Natural killer cell (primary cell): ENCODE results near the gene POLR2F. TPM values are rescaled to one million over a fixed set of nuclear protein-coding genes. Genes with fewer than 3 reads are reported as not detected.

Source experiments
- ATAC-seq, 3 donors: fragments of 150-1000 bp in 2 of 3; fragments of 200-7000 bp in 1 of 3; cut with Tn5 transposase; 1 replicate in 1 of 3; 2 replicates in 2 of 3; pipeline ENCODE4 v1.10.0; 2021; ENCODE audit warnings: mild to moderate bottlenecking in 2 of 3, moderate library complexity in 2 of 3
- DNase-seq, 2 donors: peaks; one replicate each; pipeline versions ENCODE4 v3.0.0 to v3.0.0-alpha.2; 2013 to 2021; ENCODE audit warnings: mixed read lengths in 1 of 2
- H3K27ac ChIP-seq: one replicate; pipeline ENCODE4 v1.5.1; 2013; ENCODE audit warnings: mild to moderate bottlenecking, low read length
- H3K27me3 ChIP-seq: one replicate; pipeline ENCODE4 v1.6.1; 2013; ENCODE audit warnings: low read length; ENCODE audit not compliant: control insufficient read depth, insufficient read depth
- H3K36me3 ChIP-seq: one replicate; pipeline ENCODE4 v1.6.1; 2013; ENCODE audit warnings: low read length; ENCODE audit not compliant: control insufficient read depth, insufficient read depth
- H3K4me1 ChIP-seq: one replicate; pipeline ENCODE4 v1.6.1; 2013; ENCODE audit warnings: low read length; ENCODE audit not compliant: control insufficient read depth, insufficient read depth
- H3K4me3 ChIP-seq: one replicate; pipeline ENCODE4 v1.5.1; 2013; ENCODE audit warnings: low read length
- H3K9me3 ChIP-seq: one replicate; pipeline ENCODE4 v1.6.1; 2013; ENCODE audit warnings: low read length; ENCODE audit not compliant: control insufficient read depth, insufficient read depth
- H3K27ac Mint-ChIP-seq, 2 donors: one replicate each; pipeline ENCODE4 v1.8.0; 2022; ENCODE audit warnings: mild to moderate bottlenecking in 2 of 2, mixed read lengths in 2 of 2, moderate library complexity in 1 of 2
- H3K27me3 Mint-ChIP-seq, 2 donors: one replicate each; pipeline ENCODE4 v1.8.0; 2022; ENCODE audit warnings: low read depth in 2 of 2, mixed read lengths in 2 of 2
- H3K36me3 Mint-ChIP-seq: one replicate; pipeline ENCODE4 v1.8.0; 2022; ENCODE audit warnings: mixed read lengths
- H3K4me1 Mint-ChIP-seq, 2 donors: one replicate each; pipeline ENCODE4 v1.8.0; 2022; ENCODE audit warnings: mixed read lengths in 2 of 2
- H3K4me3 Mint-ChIP-seq: one replicate; pipeline ENCODE4 v1.8.0; 2022; ENCODE audit warnings: mild to moderate bottlenecking, moderate library complexity, mixed read lengths
- H3K9me3 Mint-ChIP-seq, 2 donors: one replicate each; pipeline ENCODE4 v1.8.0; 2022; ENCODE audit warnings: mixed read lengths in 2 of 2
- WGBS: methylation state at CpG from one replicate; pipeline ENCODE4 v1.1.7; 2013; ENCODE audit warnings: missing lambda C conversion rate; ENCODE audit not compliant: insufficient coverage; 5-methylcytosine and 5-hydroxymethylcytosine counted together
- intact Hi-C: fragments of 100-400 bp; cut with micrococcal nuclease; formaldehyde crosslinking; loops from one replicate; pipeline ENCODE4 v1.14.2; 2022
- total RNA-seq, 4 donors: library from RNA; stranded (reverse); fragments of 120-200 nt in 1 of 4; gene quantifications; one replicate each; pipeline versions ENCODE4 v1.2.3 to v1.2.4, GENCODE V29; 2013 to 2022
- TF ChIP-seq, protein P1 (sequence below): fragments of 200-600 bp; IDR thresholded peaks from one replicate; pipeline ENCODE4 v1.8.0; 2022; ENCODE audit warnings: antibody characterized with exemption

Gene POLR2F
- total RNA-seq, 3 donors from 2014 or later (not counting 1 experiment from before 2014, with no cell fraction given), result 38.7 to 40.6 (median 38.8) TPM

DNA sequence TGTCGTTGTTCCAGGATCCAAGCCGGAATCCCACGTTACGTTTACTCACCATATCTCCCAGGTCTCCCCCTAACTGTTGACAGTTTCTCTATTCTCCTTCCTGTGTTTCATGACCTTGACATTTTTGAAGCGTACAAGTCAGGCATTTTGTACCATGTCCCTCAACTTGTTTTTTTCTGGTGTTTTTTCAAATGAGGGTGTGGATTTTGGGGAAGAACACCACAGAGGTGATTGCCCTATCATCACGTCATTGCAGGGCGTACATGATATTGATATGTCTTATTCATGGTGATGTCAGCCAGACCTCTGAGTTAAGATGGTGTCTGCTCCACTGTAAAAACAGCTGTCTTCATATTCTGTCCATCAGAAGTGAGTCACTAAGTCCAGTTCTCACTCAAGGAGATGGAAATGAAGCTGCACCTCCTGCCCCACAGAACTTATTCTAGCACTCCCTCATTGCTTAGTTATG is 59.1 kb downstream of the POLR2F start:
- H3K36me3 ChIP-seq, result no peaks in the 10 kb centered on the region
- no peak overlapping the region for H3K27ac Mint-ChIP-seq
- no peak overlapping the region for H3K4me3 Mint-ChIP-seq
- peaks cover 21 to 23% of the 10 kb centered on the region in 2 donors for H3K4me1 Mint-ChIP-seq
- no peaks in the 10 kb centered on the region for H3K9me3 Mint-ChIP-seq
- peaks cover 34% of the 10 kb centered on the region for H3K4me1 ChIP-seq
- H3K27me3 Mint-ChIP-seq, result no peaks in the 10 kb centered on the region
- no peak for DNase-seq
- H3K9me3 ChIP-seq, result no peaks in the 10 kb centered on the region
- H3K4me3 ChIP-seq, result no peak overlapping the region
- 98% methylated on average over 7 of the region's 7 CpGs for WGBS
- ATAC-seq, result no peak
- intact Hi-C loops, result no loop called here
- no peak overlapping the region for H3K27ac ChIP-seq
- H3K36me3 Mint-ChIP-seq, result no peaks in the 10 kb centered on the region
- TF ChIP-seq, protein P1, sequence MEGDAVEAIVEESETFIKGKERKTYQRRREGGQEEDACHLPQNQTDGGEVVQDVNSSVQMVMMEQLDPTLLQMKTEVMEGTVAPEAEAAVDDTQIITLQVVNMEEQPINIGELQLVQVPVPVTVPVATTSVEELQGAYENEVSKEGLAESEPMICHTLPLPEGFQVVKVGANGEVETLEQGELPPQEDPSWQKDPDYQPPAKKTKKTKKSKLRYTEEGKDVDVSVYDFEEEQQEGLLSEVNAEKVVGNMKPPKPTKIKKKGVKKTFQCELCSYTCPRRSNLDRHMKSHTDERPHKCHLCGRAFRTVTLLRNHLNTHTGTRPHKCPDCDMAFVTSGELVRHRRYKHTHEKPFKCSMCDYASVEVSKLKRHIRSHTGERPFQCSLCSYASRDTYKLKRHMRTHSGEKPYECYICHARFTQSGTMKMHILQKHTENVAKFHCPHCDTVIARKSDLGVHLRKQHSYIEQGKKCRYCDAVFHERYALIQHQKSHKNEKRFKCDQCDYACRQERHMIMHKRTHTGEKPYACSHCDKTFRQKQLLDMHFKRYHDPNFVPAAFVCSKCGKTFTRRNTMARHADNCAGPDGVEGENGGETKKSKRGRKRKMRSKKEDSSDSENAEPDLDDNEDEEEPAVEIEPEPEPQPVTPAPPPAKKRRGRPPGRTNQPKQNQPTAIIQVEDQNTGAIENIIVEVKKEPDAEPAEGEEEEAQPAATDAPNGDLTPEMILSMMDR, result no peak
- H3K27me3 ChIP-seq, result no peaks in the 10 kb centered on the region

DNA sequence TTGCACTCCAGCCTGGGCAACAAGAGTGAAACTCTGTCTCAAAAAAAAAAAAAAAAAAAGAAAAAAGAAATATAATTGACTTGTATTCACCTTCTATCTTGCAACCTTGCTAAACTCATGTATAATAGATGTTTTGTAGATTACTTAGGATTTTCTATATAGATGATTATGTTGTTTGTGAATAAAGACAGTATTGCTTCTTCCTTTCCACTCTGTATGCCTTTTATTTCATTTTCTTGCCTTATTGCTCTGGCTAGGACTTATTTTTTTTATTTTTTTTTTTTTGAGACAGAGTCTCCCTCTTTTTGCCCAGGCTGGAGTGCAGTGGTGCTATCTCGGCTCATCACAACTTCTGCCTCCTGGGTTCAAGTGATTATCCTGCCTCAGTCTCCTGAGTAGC is 60.6 kb downstream of the POLR2F start:
- Histone ChIP-seq H3K27ac (no peak overlapping the region), H3K9me3 (no peaks in the 10 kb centered on the region), H3K27me3 (no peaks in the 10 kb centered on the region), H3K36me3 (no peaks in the 10 kb centered on the region), H3K4me1 (peaks cover 24% of the 10 kb centered on the region), H3K4me3 (no peak overlapping the region)
- TF ChIP-seq, protein P1, result no peak
- ATAC-seq (no peak), DNase-seq (no peak)
- Mint-ChIP-seq H3K27ac (no peak overlapping the region), H3K36me3 (no peaks in the 10 kb centered on the region), H3K4me1 (peaks cover 19 to 28% of the 10 kb centered on the region in 2 donors), H3K4me3 (no peak overlapping the region), H3K9me3 (no peaks in the 10 kb centered on the region), H3K27me3 (peaks cover 0 to 4% of the 10 kb centered on the region in 2 donors)
- intact Hi-C loops, result no loop called here
- 100% methylated on average over 1 of the region's 1 CpG for WGBS

DNA sequence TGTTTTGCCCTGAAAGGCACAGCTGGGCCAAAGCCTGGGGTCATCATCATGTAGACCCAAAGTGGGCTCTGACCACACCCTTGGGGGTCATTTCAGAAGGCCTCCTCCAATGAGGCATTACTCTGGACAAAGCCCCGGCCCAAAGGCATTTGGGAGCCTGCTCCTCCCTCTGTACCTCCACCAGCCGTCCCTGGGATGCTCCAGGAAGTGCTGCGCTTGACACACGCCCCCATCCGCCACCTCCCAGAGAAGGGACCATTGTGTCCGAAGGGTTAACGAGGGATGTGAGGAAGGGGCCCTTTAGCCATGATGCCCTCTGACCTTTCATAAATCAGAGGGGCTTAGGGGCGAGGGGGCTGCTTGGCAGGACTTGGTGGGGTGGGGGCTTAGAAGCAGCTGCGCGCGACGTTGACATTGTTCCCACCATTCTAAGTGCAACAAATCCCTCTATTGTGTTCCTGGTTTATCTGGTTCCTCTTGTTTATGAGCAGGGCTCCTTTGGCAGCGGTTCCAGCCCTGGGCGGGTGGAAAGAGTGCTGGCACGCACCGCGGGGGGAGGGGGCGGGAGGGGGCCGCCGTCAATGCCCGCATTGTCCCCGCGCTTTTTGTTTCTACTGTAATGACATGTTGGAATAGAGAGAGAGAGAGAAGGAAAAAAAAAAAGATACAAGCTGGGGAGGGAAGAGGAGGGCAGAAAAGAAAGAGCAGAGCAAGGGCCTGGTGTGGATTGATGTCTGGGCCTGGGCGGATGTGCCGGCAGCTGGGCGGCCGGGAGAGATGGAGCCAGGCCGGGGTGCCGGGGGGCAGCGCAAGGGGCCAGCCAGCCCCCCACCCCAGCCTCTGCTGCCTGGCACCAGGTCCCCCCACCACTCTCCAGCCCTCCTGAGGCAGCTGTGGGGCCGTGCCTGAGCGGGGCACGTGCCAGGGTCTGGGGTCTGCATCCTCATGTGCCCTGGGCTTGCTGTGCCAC is 63.0 kb downstream of the POLR2F start:
- Histone ChIP-seq H3K9me3 (no peaks in the 10 kb centered on the region), H3K4me3 (no peak overlapping the region), H3K4me1 (peaks cover 20% of the 10 kb centered on the region), H3K27me3 (no peaks in the 10 kb centered on the region), H3K36me3 (no peaks in the 10 kb centered on the region), H3K27ac (no peak overlapping the region)
- Mint-ChIP-seq H3K9me3 (no peaks in the 10 kb centered on the region), H3K27me3 (peaks cover 0 to 4% of the 10 kb centered on the region in 2 donors), H3K36me3 (no peaks in the 10 kb centered on the region), H3K4me1 (peaks cover 6 to 25% of the 10 kb centered on the region in 2 donors), H3K27ac (no peak overlapping the region), H3K4me3 (no peak overlapping the region)
- TF ChIP-seq, protein P1, result no peak
- WGBS, result 90% methylated on average over 32 of the region's 33 CpGs
- ATAC-seq, result no peak
- intact Hi-C loops, result no loop called here
- DNase-seq, result no peak
